G401 (cell line): ENCODE results near the gene KCNN1. TPM values are rescaled to one million over a fixed set of nuclear protein-coding genes. Genes with fewer than 3 reads are reported as not detected.

Experiments used
- total RNA-seq: library from RNA; depleted of rRNA; stranded (reverse); fragments of >200 nt; shearing (Covaris generic); gene quantifications from 2 replicates; pipeline ENCODE4 v1.2.3, GENCODE V29; 2014; rRNA removed

The KCNN1 gene
- total RNA-seq, 1 experiment from 2014 or later = 16.0 TPM

Other genes starting within 250 kb of the KCNN1 start
- 41.7 and 48.4 TPM in 2 replicates for gene MAP1S, start 247.6 kb upstream of the KCNN1 start, total RNA-seq
- 4.9 and 9.3 TPM in 2 replicates for gene FCHO1, start 215.6 kb upstream of the KCNN1 start, total RNA-seq
- gene B3GNT3, start 172.0 kb upstream of the KCNN1 start, total RNA-seq = not detected in 2 replicates
- gene INSL3, start 145.6 kb upstream of the KCNN1 start, total RNA-seq = not detected in 2 replicates
- gene JAK3, start 119.1 kb upstream of the KCNN1 start, total RNA-seq = 3.2 and 4.6 TPM in 2 replicates
- 1,064 and 1,396 TPM in 2 replicates for gene RPL18A, start 107.2 kb upstream of the KCNN1 start, total RNA-seq
- gene SLC5A5, start 95.2 kb upstream of the KCNN1 start, total RNA-seq = 3.2 and 6.5 TPM in 2 replicates
- gene CCDC124, start 34.1 kb upstream of the KCNN1 start, total RNA-seq = 181 and 230 TPM in 2 replicates
- 19.1 and 26.0 TPM in 2 replicates for gene ARRDC2, start 41.1 kb downstream of the KCNN1 start, total RNA-seq
- not detected in 2 replicates for gene IL12RB1, start 119.8 kb downstream of the KCNN1 start, total RNA-seq
- gene MAST3, start 130.7 kb downstream of the KCNN1 start, total RNA-seq = 1.2 and 2.6 TPM in 2 replicates
- gene PIK3R2, start 186.1 kb downstream of the KCNN1 start, total RNA-seq = 7.9 and 31.5 TPM in 2 replicates
- 77.6 and 103 TPM in 2 replicates for gene IFI30, start 206.7 kb downstream of the KCNN1 start, total RNA-seq
- 30.4 and 67.0 TPM in 2 replicates for gene MPV17L2, start 226.1 kb downstream of the KCNN1 start, total RNA-seq
- gene RAB3A, start 236.9 kb downstream of the KCNN1 start, total RNA-seq = 0.14 and 2.0 TPM in 2 replicates